Neural progenitor cell (in vitro differentiated cells): ENCODE measurements around the gene RAB25. TPM values are rescaled to one million over a fixed set of nuclear protein-coding genes. Genes with fewer than 3 reads are reported as not detected.

ENCODE experiments used
- DNase-seq: peaks from one replicate; pipeline ENCODE4 v3.0.0-alpha.2; 2016; ENCODE audit warnings: low spot score
- H2AFZ ChIP-seq: fragments of 200-600 bp; sonication (generic); replicated peaks from 2 replicates; pipeline ENCODE4 v1.6.1; 2016; ENCODE audit warnings: antibody characterized with exemption
- H3F3A ChIP-seq: fragments of 200-600 bp; sonication (generic); 2 replicates; pipeline ENCODE4 v1.6.1; 2016; ENCODE audit warnings: antibody characterized with exemption, low read depth
- H3K27ac ChIP-seq: fragments of 200-600 bp; sonication (generic); 2 replicates; pipeline ENCODE4 v1.5.1; 2016; ENCODE audit warnings: mild to moderate bottlenecking
- H3K27me3 ChIP-seq: fragments of 200-600 bp; sonication (generic); 2 replicates; pipeline ENCODE4 v1.6.1; 2016; ENCODE audit warnings: mild to moderate bottlenecking, moderate library complexity
- H3K36me3 ChIP-seq: fragments of 200-600 bp; sonication (generic); 2 replicates; pipeline ENCODE4 v1.5.1; 2016
- H3K4me1 ChIP-seq: fragments of 200-600 bp; sonication (generic); 2 replicates; pipeline ENCODE4 v1.6.1; 2016; ENCODE audit warnings: mixed run types
- H3K4me2 ChIP-seq: fragments of 200-600 bp; sonication (generic); 2 replicates; pipeline ENCODE4 v1.6.1; 2016
- H3K4me3 ChIP-seq: fragments of 200-600 bp; sonication (generic); 2 replicates; pipeline ENCODE4 v1.5.1; 2016
- H3K79me2 ChIP-seq: fragments of 200-600 bp; sonication (generic); 2 replicates; pipeline ENCODE4 v1.6.1; 2016; ENCODE audit warnings: low read depth
- H3K9ac ChIP-seq: fragments of 200-600 bp; sonication (generic); 2 replicates; pipeline ENCODE4 v1.6.1; 2016
- H3K9me3 ChIP-seq: fragments of 200-600 bp; sonication (generic); 2 replicates; pipeline ENCODE4 v1.5.1; 2016; ENCODE audit warnings: low read depth
- H4K20me1 ChIP-seq: fragments of 200-600 bp; sonication (generic); 2 replicates; pipeline ENCODE4 v1.6.1; 2016; ENCODE audit warnings: low read depth
- H3K27ac Mint-ChIP-seq: 3 replicates; pipeline ENCODE4 v1.8.0; 2021; ENCODE audit warnings: mixed read lengths
- H3K27me3 Mint-ChIP-seq: 2 replicates; pipeline ENCODE4 v1.8.0; 2022; ENCODE audit warnings: low read depth, mild to moderate bottlenecking, inconsistent platforms, moderate library complexity, mixed read lengths; ENCODE audit not compliant: insufficient read depth
- H3K36me3 Mint-ChIP-seq: 3 replicates; pipeline ENCODE4 v1.8.0; 2021; ENCODE audit warnings: mixed read lengths
- H3K4me1 Mint-ChIP-seq: 3 replicates; pipeline ENCODE4 v1.8.0; 2021; ENCODE audit warnings: mixed read lengths
- H3K4me3 Mint-ChIP-seq: 3 replicates; pipeline ENCODE4 v1.8.0; 2021; ENCODE audit warnings: mild to moderate bottlenecking, moderate library complexity, mixed read lengths
- H3K9me3 Mint-ChIP-seq: 3 replicates; pipeline ENCODE4 v1.8.0; 2020; ENCODE audit warnings: mixed read lengths
- EZH2 ChIP-seq: fragments of 200-600 bp; sonication (generic); IDR thresholded peaks from 2 replicates; pipeline ENCODE4 v1.6.1; 2017; ENCODE audit warnings: antibody characterized with exemption, mild to moderate bottlenecking, moderate library complexity
- EZH2phosphoT487 ChIP-seq: fragments of 200-600 bp; sonication (generic); IDR thresholded peaks from 2 replicates; pipeline ENCODE4 v1.6.1; 2017; ENCODE audit warnings: antibody characterized with exemption
- total RNA-seq: library from RNA; depleted of rRNA; stranded (reverse); fragments of >200 nt; gene quantifications from 2 replicates; pipeline ENCODE4 v1.2.3, GENCODE V29; 2015; ENCODE audit warnings: low replicate concordance
- TF ChIP-seq, protein P1 (sequence below): fragments of 200-600 bp; sonication (generic); IDR thresholded peaks from 2 replicates; pipeline ENCODE4 v1.5.1; 2017; ENCODE audit warnings: antibody characterized with exemption, mild to moderate bottlenecking

Gene RAB25
- total RNA-seq, 1 donor from 2014 or later = 2.4 TPM

DNA sequence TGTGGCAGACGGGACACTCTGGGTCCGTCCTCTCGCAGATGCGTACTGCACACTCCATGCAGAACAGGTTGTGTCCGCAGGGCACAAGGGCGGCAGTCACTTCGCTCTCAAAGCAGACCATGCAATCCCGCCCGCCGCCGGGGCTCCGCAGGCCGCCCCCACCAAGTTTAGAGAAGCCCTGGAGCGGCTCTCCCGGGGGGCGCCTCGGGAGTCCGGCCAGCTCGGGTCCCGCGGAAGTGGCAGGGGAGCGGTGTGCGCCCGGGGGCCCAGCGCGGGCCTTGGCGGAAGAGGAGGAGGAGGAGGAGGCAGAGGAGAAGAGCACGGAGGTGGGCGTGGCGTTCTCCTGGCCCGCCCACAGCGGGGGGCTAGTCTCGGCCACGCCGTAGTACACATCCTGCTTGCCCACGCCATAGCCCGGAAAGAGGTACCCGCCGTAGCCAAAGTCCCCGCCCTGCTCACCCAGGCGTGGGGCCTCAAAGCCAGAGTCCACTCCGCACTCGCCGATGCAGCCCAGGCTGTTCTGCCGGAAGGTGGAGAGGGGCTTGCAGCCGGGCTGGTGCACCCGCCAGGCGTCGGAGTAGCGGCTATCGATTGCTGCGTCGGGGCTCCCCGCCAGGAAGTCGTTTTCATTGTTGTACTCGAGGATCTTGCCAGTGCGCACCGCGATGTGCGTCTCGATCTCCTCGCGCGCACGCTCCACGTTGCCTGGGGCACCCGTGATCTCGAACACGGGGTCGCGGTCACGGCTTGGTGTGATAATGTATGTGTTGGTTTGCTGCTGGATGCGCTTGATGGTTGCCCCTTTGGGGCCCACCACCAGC is 15.9 kb downstream of the RAB25 start:
- H3K27ac ChIP-seq = peak overlapping the region; percentile 76
- H3K27me3 ChIP-seq = no peaks in the 10 kb centered on the region
- Mint-ChIP-seq H3K27ac (no peak overlapping the region), H3K36me3 (peaks cover 41% of the 10 kb centered on the region), H3K4me3 (peak overlapping the region; percentile 99), H3K4me1 (peaks cover 77% of the 10 kb centered on the region), H3K9me3 (no peaks in the 10 kb centered on the region), H3K27me3 (peaks cover 11% of the 10 kb centered on the region)
- H3F3A ChIP-seq = peaks cover 94% of the 10 kb centered on the region
- no peaks in the 10 kb centered on the region for H3K36me3 ChIP-seq
- H3K9ac ChIP-seq = no peak overlapping the region
- TF ChIP-seq EZH2 (no peak), EZH2phosphoT487 (no peak)
- TF ChIP-seq, protein P1, sequence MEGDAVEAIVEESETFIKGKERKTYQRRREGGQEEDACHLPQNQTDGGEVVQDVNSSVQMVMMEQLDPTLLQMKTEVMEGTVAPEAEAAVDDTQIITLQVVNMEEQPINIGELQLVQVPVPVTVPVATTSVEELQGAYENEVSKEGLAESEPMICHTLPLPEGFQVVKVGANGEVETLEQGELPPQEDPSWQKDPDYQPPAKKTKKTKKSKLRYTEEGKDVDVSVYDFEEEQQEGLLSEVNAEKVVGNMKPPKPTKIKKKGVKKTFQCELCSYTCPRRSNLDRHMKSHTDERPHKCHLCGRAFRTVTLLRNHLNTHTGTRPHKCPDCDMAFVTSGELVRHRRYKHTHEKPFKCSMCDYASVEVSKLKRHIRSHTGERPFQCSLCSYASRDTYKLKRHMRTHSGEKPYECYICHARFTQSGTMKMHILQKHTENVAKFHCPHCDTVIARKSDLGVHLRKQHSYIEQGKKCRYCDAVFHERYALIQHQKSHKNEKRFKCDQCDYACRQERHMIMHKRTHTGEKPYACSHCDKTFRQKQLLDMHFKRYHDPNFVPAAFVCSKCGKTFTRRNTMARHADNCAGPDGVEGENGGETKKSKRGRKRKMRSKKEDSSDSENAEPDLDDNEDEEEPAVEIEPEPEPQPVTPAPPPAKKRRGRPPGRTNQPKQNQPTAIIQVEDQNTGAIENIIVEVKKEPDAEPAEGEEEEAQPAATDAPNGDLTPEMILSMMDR = no peak
- peak overlapping the region; percentile 97 for H3K4me2 ChIP-seq
- H3K79me2 ChIP-seq = peaks cover 100% of the 10 kb centered on the region
- H2AFZ ChIP-seq = no peak overlapping the region
- peak overlapping the region; percentile 99 for H3K4me3 ChIP-seq
- peaks cover 91% of the 10 kb centered on the region for H4K20me1 ChIP-seq
- peaks cover 77% of the 10 kb centered on the region for H3K4me1 ChIP-seq
- peak; percentile 70 for DNase-seq
- H3K9me3 ChIP-seq = no peaks in the 10 kb centered on the region

DNA sequence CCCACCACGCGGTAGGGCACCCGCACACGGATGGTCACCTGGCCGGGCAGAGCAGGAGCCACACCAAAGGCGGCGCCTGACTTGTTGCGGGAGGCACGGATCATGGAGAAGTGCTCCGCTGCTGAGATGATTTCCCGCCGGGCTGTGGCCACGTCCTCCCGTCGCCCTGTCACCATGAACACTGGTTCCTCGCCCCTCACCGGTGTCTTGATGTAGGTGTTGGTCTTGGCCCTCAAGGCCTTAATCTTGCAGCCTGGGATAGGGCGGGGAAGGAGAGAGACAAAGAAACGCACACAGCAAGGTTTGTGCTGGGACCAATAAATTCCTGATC is 16.4 kb downstream of the RAB25 start:
- H3K27ac ChIP-seq = peak overlapping the region; percentile 76
- H3K36me3 Mint-ChIP-seq = peaks cover 37% of the 10 kb centered on the region
- H3K27ac Mint-ChIP-seq = no peak overlapping the region

DNA sequence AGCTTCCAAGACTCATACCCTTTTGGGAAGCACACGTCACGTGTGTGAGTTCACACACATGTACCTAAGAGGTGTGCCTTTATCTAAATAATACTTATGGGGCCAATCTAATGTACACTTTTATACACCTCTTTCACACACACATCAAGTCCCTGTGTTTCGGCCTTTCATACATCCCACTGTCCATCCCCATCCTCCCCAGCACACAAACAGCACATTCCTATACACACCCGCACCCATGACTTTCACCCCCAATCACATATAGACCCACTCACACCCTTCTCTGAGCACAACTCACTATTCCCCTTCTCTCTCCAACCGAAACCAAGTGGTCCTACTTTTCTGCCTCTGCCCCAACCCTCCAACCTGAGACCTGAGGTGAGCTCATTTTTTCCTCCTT is 17.8 kb downstream of the RAB25 start:
- no peaks in the 10 kb centered on the region for H3K36me3 ChIP-seq
- H3K4me3 ChIP-seq = peak overlapping the region; percentile 99
- DNase-seq = no peak
- no peaks in the 10 kb centered on the region for H3K9me3 ChIP-seq
- H3K9ac ChIP-seq = peak overlapping the region; percentile 40
- H3K4me1 Mint-ChIP-seq = peaks cover 65% of the 10 kb centered on the region
- H3K4me2 ChIP-seq = peak overlapping the region; percentile 97
- peaks cover 80% of the 10 kb centered on the region for H4K20me1 ChIP-seq
- TF ChIP-seq, protein P1 = no peak
- TF ChIP-seq EZH2 (no peak), EZH2phosphoT487 (no peak)
- H3K27me3 Mint-ChIP-seq = peaks cover 7% of the 10 kb centered on the region
- H3F3A ChIP-seq = peaks cover 94% of the 10 kb centered on the region
- peaks cover 60% of the 10 kb centered on the region for H3K4me1 ChIP-seq
- H3K27ac Mint-ChIP-seq = peak overlapping the region; percentile 1
- H3K4me3 Mint-ChIP-seq = peak overlapping the region; percentile 99
- no peaks in the 10 kb centered on the region for H3K27me3 ChIP-seq
- H3K36me3 Mint-ChIP-seq = peaks cover 29% of the 10 kb centered on the region
- H2AFZ ChIP-seq = no peak overlapping the region
- no peaks in the 10 kb centered on the region for H3K9me3 Mint-ChIP-seq
- H3K79me2 ChIP-seq = peaks cover 93% of the 10 kb centered on the region
- H3K27ac ChIP-seq = peak overlapping the region; percentile 76

More for the DNA sequence above, 16.4 kb downstream of the RAB25 start:
- Histone ChIP-seq H3K9me3 (no peaks in the 10 kb centered on the region), H3K4me1 (peaks cover 71% of the 10 kb centered on the region), H3K36me3 (no peaks in the 10 kb centered on the region), H2AFZ (no peak overlapping the region), H3K9ac (no peak overlapping the region), H3K27me3 (no peaks in the 10 kb centered on the region), H3K4me3 (peak overlapping the region; percentile 99), H3F3A (peaks cover 94% of the 10 kb centered on the region), H3K4me2 (peak overlapping the region; percentile 97), H4K20me1 (peaks cover 85% of the 10 kb centered on the region), H3K79me2 (peaks cover 98% of the 10 kb centered on the region)
- H3K27me3 Mint-ChIP-seq = peaks cover 9% of the 10 kb centered on the region
- DNase-seq = peak; percentile 29
- no peaks in the 10 kb centered on the region for H3K9me3 Mint-ChIP-seq
- H3K4me3 Mint-ChIP-seq = peak overlapping the region; percentile 99
- peaks cover 72% of the 10 kb centered on the region for H3K4me1 Mint-ChIP-seq
- TF ChIP-seq, protein P1 = no peak
- TF ChIP-seq EZH2phosphoT487 = no peak
- TF ChIP-seq EZH2 = no peak
